IPS-15b (cell line): ENCODE measurements around the gene CPVL.

ENCODE experiments used
- H3K27me3 ChIP-seq: one replicate; pipeline ENCODE4 v1.6.1; 2013; ENCODE audit warnings: low read length; ENCODE audit not compliant: control insufficient read depth, insufficient read depth
- H3K36me3 ChIP-seq: one replicate; pipeline ENCODE4 v1.6.1; 2013; ENCODE audit warnings: low read length; ENCODE audit not compliant: control insufficient read depth, insufficient read depth
- H3K4me1 ChIP-seq: one replicate; pipeline ENCODE4 v1.6.1; 2013; ENCODE audit warnings: mild to moderate bottlenecking, low read length; ENCODE audit not compliant: control insufficient read depth, insufficient read depth
- H3K4me3 ChIP-seq: one replicate; pipeline ENCODE4 v1.5.1; 2013; ENCODE audit warnings: low read depth, low read length
- H3K9ac ChIP-seq: one replicate; pipeline ENCODE4 v1.6.1; 2013; ENCODE audit warnings: low read depth, mild to moderate bottlenecking, low read length
- H3K9me3 ChIP-seq: one replicate; pipeline ENCODE4 v1.6.1; 2013; ENCODE audit warnings: mild to moderate bottlenecking, low read length; ENCODE audit not compliant: control insufficient read depth, insufficient read depth

The CPVL gene

GRCh38 chr7:29078311-29079260 is 67.8 kb downstream of the CPVL start:
- Histone ChIP-seq H3K4me3 (no peak overlapping the region), H3K9ac (no peak overlapping the region), H3K27me3 (no peaks in the 10 kb centered on the region), H3K9me3 (no peaks in the 10 kb centered on the region), H3K4me1 (no peaks in the 10 kb centered on the region), H3K36me3 (no peaks in the 10 kb centered on the region)

GRCh38 chr7:29077854-29078253 is 68.5 kb downstream of the CPVL start:
- Histone ChIP-seq H3K9ac (no peak overlapping the region), H3K27me3 (no peaks in the 10 kb centered on the region), H3K4me3 (no peak overlapping the region), H3K9me3 (no peaks in the 10 kb centered on the region), H3K36me3 (no peaks in the 10 kb centered on the region), H3K4me1 (no peaks in the 10 kb centered on the region)

- Histone ChIP-seq H3K9me3 (no peaks in the 10 kb centered on the region), H3K9ac (no peak overlapping the region), H3K4me3 (no peak overlapping the region), H3K36me3 (no peaks in the 10 kb centered on the region), H3K4me1 (no peaks in the 10 kb centered on the region), H3K27me3 (no peaks in the 10 kb centered on the region)
Observed at GRCh38 chr7:29077176-29077575, 69.2 kb downstream of the CPVL start.

- H3K27me3 ChIP-seq = no peaks in the 10 kb centered on the region
Observed at GRCh38 chr7:29076631-29077030, 69.7 kb downstream of the CPVL start.

GRCh38 chr7:29075606-29076005 is 70.7 kb downstream of the CPVL start:
- Histone ChIP-seq H3K9me3 (no peaks in the 10 kb centered on the region), H3K4me1 (no peaks in the 10 kb centered on the region), H3K4me3 (no peak overlapping the region), H3K9ac (no peak overlapping the region), H3K36me3 (no peaks in the 10 kb centered on the region), H3K27me3 (no peaks in the 10 kb centered on the region)

More at GRCh38 chr7:29076631-29077030, 69.7 kb downstream of the CPVL start:
- Histone ChIP-seq H3K9me3 (no peaks in the 10 kb centered on the region), H3K4me1 (no peaks in the 10 kb centered on the region), H3K36me3 (no peaks in the 10 kb centered on the region), H3K9ac (no peak overlapping the region), H3K4me3 (no peak overlapping the region)

DNA sequence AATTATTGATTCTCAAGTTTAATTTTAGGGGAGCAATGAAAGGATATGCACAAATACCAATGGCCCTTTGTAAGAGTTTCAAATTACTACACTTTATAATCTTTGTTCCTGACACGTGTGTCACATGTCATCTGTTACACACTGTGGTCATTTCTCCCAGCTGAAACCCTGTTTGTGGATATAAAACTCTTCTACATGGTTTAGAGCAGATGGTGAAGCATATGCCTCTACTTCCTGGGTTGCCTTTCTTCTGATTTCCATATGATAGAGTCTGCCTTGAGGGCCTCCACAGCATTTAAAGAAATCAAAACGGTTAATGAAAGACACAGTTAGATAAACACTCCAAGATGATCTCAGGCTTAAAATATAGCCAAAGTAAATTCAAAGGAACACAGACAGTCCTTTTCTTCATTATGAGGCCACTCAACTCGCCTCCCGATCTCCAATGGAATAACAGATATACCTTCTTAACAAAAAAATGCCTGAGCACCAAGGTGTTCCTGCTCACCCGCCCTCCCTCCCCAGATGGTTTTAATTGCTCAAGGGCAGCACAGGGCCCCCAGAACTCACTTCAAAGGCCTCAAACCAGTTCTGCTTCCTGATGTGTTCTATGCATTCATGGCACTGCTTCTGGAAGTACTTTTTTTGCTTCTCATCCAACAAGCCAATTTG is 75.0 kb downstream of the CPVL start:
- Histone ChIP-seq H3K36me3 (no peaks in the 10 kb centered on the region), H3K4me3 (no peak overlapping the region), H3K27me3 (no peaks in the 10 kb centered on the region), H3K9ac (no peak overlapping the region), H3K9me3 (no peaks in the 10 kb centered on the region), H3K4me1 (no peaks in the 10 kb centered on the region)

DNA sequence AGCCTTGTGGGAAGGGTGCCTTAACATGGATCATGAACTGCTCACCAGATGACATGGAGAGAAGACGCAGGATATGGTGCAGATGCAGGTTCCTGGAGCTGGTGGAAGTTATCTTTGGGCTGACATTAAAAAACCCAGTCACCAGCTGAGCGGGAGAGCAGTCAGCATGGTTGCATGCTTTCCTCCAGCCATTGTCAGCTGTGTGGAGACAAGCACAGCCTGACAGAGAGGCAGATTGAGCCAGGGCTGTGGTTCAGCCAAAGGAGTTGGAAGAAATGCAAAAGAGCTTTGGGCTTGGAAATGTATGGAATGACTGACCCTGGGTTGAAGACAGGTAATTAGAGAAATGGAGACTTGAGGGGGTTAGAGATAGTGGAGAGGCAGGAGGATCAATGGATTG is 79.7 kb downstream of the CPVL start:
- Histone ChIP-seq H3K36me3 (no peaks in the 10 kb centered on the region), H3K4me3 (no peak overlapping the region), H3K27me3 (no peaks in the 10 kb centered on the region), H3K9me3 (no peaks in the 10 kb centered on the region), H3K9ac (no peak overlapping the region), H3K4me1 (no peaks in the 10 kb centered on the region)

GRCh38 chr7:29065181-29065857 is 81.0 kb downstream of the CPVL start:
- Histone ChIP-seq H3K36me3 (no peaks in the 10 kb centered on the region), H3K4me1 (no peaks in the 10 kb centered on the region), H3K9ac (no peak overlapping the region), H3K27me3 (no peaks in the 10 kb centered on the region), H3K4me3 (no peak overlapping the region), H3K9me3 (no peaks in the 10 kb centered on the region)

GRCh38 chr7:29063872-29064271 is 82.5 kb downstream of the CPVL start:
- no peaks in the 10 kb centered on the region for H3K4me1 ChIP-seq
- no peaks in the 10 kb centered on the region for H3K36me3 ChIP-seq
- H3K9ac ChIP-seq = no peak overlapping the region
- no peaks in the 10 kb centered on the region for H3K27me3 ChIP-seq
- H3K9me3 ChIP-seq = no peaks in the 10 kb centered on the region
- H3K4me3 ChIP-seq = no peak overlapping the region

DNA sequence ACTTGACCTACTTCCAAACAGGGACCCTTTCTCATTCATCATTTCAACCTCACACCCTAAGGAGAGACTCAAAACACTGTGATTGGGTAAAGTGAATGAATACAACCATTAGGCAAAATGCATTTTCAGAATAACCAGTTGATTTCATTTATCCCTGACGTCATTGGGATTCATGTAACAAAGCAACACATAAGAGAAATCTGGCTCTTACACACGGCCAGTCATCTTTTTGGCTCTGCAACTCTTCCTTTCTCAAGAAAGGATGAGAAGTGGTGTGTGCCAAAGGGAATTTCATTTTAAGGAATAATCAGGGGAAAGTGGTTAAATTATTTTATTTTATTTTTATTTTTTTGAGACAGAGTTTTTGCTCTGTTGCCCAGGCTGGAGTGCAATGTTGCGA is 83.1 kb downstream of the CPVL start:
- H3K4me1 ChIP-seq = no peaks in the 10 kb centered on the region
- H3K27me3 ChIP-seq = no peaks in the 10 kb centered on the region
- no peaks in the 10 kb centered on the region for H3K9me3 ChIP-seq
- H3K4me3 ChIP-seq = no peak overlapping the region
- H3K36me3 ChIP-seq = no peaks in the 10 kb centered on the region
- H3K9ac ChIP-seq = no peak overlapping the region

DNA sequence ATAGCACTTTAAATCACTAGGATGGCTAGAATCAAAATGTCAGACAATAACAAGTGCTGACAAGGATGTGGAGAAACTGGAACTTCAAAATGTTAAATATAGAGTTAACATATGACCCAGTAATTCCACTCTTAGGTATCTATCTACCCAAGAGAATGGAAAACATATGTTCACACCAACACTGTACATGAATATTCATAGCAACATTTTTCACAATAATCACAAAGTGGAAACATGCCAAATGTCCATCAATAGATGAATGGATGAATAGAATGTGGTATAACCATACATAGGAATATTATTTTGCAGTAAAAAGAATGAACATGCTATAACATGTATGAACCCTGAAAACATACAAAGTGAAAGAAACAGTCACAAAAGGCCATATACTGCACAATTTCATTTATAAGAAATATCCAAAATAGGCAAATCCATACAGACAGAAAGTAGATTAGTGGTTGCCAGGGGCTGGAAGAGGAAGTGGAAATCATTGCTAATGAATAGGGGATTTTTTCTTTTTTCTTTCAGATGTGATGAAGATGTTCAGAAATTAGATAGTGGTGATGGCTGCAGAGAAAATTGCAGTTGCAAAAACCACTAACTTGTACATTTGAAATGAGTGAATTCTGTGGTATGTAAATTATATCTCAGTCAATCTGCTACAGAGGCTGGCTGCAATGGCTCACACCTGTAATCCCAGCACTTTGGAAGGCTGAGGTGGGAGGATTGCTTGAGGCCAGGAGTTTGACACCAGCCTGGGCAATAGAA is 93.0 kb downstream of the CPVL start:
- H3K9me3 ChIP-seq = no peaks in the 10 kb centered on the region
- H3K36me3 ChIP-seq = no peaks in the 10 kb centered on the region
- no peak overlapping the region for H3K9ac ChIP-seq
- no peak overlapping the region for H3K4me3 ChIP-seq
- H3K4me1 ChIP-seq = no peaks in the 10 kb centered on the region
- H3K27me3 ChIP-seq = no peaks in the 10 kb centered on the region
